K562 (cell line): Measurements from ENCODE around the gene COQ8B.

ENCODE experiments used
- ADNP ChIP-seq: fragments of 200-800 bp; sonication (Bioruptor generic); IDR thresholded peaks from 2 replicates; pipeline ENCODE4 v1.6.1; 2016; ENCODE audit warnings: missing genetic modification characterization, missing compliant biosample characterization
- GATAD2A ChIP-seq: fragments of 450-650 bp; IDR thresholded peaks from 2 replicates; pipeline ENCODE4 v1.6.1; 2017
- MXI1 ChIP-seq: IDR thresholded peaks from 2 replicates; pipeline ENCODE4 v1.6.1; 2011; ENCODE audit warnings: low read depth, mild to moderate bottlenecking, improper control_type of control experiment, low read length
- NCOR1 ChIP-seq: fragments of 450-650 bp; IDR thresholded peaks from 2 replicates; pipeline ENCODE4 v1.6.1; 2016; ENCODE audit warnings: mild to moderate bottlenecking, moderate library complexity
- POLR2A ChIP-seq: fragments of 450-650 bp; conservative IDR thresholded peaks from 2 replicates; pipeline ENCODE4 v1.6.1; 2016
- SP2 ChIP-seq: IDR thresholded peaks from 2 replicates; pipeline ENCODE4 v1.6.1; 2011; ENCODE audit warnings: mild to moderate bottlenecking, low read depth, low read length, moderate library complexity; ENCODE audit not compliant: poor library complexity, severe bottlenecking; ENCODE audit errors: extremely low read depth
- TF ChIP-seq, protein P1 (sequence below), 3 experiments: IDR thresholded peaks in 2 of 3; conservative IDR thresholded peaks in 1 of 3; 2 replicates each; pipeline ENCODE4 v1.5.1; 2011 to 2012; ENCODE audit warnings: low read length in 3 of 3, mild to moderate bottlenecking in 3 of 3, control low read depth in 2 of 3, improper control_type of control experiment in 1 of 3, inconsistent platforms in 1 of 3, low read depth in 1 of 3, mixed read lengths in 1 of 3, moderate library complexity in 1 of 3; ENCODE audit not compliant: insufficient read depth in 2 of 3

- TF ChIP-seq ADNP, result no peak
- TF ChIP-seq SP2, result no peak
- no peak for TF ChIP-seq POLR2A
- TF ChIP-seq, protein P1, sequence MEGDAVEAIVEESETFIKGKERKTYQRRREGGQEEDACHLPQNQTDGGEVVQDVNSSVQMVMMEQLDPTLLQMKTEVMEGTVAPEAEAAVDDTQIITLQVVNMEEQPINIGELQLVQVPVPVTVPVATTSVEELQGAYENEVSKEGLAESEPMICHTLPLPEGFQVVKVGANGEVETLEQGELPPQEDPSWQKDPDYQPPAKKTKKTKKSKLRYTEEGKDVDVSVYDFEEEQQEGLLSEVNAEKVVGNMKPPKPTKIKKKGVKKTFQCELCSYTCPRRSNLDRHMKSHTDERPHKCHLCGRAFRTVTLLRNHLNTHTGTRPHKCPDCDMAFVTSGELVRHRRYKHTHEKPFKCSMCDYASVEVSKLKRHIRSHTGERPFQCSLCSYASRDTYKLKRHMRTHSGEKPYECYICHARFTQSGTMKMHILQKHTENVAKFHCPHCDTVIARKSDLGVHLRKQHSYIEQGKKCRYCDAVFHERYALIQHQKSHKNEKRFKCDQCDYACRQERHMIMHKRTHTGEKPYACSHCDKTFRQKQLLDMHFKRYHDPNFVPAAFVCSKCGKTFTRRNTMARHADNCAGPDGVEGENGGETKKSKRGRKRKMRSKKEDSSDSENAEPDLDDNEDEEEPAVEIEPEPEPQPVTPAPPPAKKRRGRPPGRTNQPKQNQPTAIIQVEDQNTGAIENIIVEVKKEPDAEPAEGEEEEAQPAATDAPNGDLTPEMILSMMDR (IDR thresholded peaks at IDR 0.05 in 2 of 3, conservative IDR thresholded peaks at IDR 0.05 in 1 of 3; ENCODE audit: insufficient read depth in 2 of 3, low read depth in 1 of 3, low read length in 3 of 3), result no peak
- TF ChIP-seq MXI1, result no peak
- no peak for TF ChIP-seq NCOR1
- no peak for TF ChIP-seq GATAD2A
These were observed 43.3 kb downstream of the COQ8B start for GRCh38 chr19:40673397-40673796.
